WTC11 (cell line): ENCODE data around the gene SCYGR4.

Experiments
- CREB1 ChIP-seq: sonication (generic); formaldehyde crosslinking; IDR thresholded peaks from 2 replicates; pipeline ENCODE4 v1.8.0; 2023; ENCODE audit warnings: mild to moderate bottlenecking, missing genetic modification reagents
- FOXP1 ChIP-seq: sonication (generic); formaldehyde crosslinking; IDR thresholded peaks from 2 replicates; pipeline ENCODE4 v1.8.0; 2022; ENCODE audit warnings: missing genetic modification reagents, mild to moderate bottlenecking, moderate library complexity, borderline replicate concordance
- GRHL2 ChIP-seq: fragments of 250-450 bp; sonication (Bioruptor Pico); IDR thresholded peaks from 2 replicates; pipeline ENCODE4 v1.8.0; 2022; ENCODE audit warnings: mild to moderate bottlenecking, moderate library complexity; ENCODE audit not compliant: insufficient replicate concordance, severe bottlenecking
- MAX ChIP-seq: sonication (generic); formaldehyde crosslinking; IDR thresholded peaks from 2 replicates; pipeline ENCODE4 v1.8.0; 2022; ENCODE audit warnings: mild to moderate bottlenecking, missing genetic modification reagents
- MYBL2 ChIP-seq: sonication (generic); formaldehyde crosslinking; IDR thresholded peaks from 2 replicates; pipeline ENCODE4 v1.8.1; 2023; ENCODE audit warnings: mild to moderate bottlenecking, moderate library complexity, missing genetic modification reagents
- NR2C2 ChIP-seq: sonication (generic); formaldehyde crosslinking; IDR thresholded peaks from 2 replicates; pipeline ENCODE4 v1.8.0; 2022; ENCODE audit warnings: mild to moderate bottlenecking, missing genetic modification reagents
- SOX15 ChIP-seq: fragments of 250-450 bp; sonication (Bioruptor Pico); IDR thresholded peaks from 2 replicates; pipeline ENCODE4 v1.9.0; 2021; ENCODE audit warnings: mild to moderate bottlenecking
- SP1 ChIP-seq: sonication (generic); formaldehyde crosslinking; conservative IDR thresholded peaks from 2 replicates; pipeline ENCODE4 v1.8.1; 2022; ENCODE audit warnings: missing genetic modification reagents
- TCF7 ChIP-seq: sonication (generic); formaldehyde crosslinking; IDR thresholded peaks from 2 replicates; pipeline ENCODE4 v1.8.0; 2022; ENCODE audit warnings: mild to moderate bottlenecking, low read depth, missing genetic modification reagents, moderate library complexity
- TP53 ChIP-seq: sonication (generic); formaldehyde crosslinking; IDR thresholded peaks from 2 replicates; pipeline ENCODE4 v1.8.1; 2023; ENCODE audit warnings: mild to moderate bottlenecking, missing genetic modification reagents
- TF ChIP-seq, protein P1 (sequence below): fragments of 200-600 bp; IDR thresholded peaks from 2 replicates; pipeline ENCODE4 v1.8.0; 2022; ENCODE audit warnings: antibody characterized with exemption
- TF ChIP-seq, protein P2 (sequence below): sonication (generic); formaldehyde crosslinking; conservative IDR thresholded peaks from 2 replicates; pipeline ENCODE4 v1.8.1; 2022; ENCODE audit warnings: mild to moderate bottlenecking, missing genetic modification reagents

GRCh38 chr2:227608561-227609338, 8.5 kb upstream of the SCYGR4 start:
- TF ChIP-seq, protein P1, sequence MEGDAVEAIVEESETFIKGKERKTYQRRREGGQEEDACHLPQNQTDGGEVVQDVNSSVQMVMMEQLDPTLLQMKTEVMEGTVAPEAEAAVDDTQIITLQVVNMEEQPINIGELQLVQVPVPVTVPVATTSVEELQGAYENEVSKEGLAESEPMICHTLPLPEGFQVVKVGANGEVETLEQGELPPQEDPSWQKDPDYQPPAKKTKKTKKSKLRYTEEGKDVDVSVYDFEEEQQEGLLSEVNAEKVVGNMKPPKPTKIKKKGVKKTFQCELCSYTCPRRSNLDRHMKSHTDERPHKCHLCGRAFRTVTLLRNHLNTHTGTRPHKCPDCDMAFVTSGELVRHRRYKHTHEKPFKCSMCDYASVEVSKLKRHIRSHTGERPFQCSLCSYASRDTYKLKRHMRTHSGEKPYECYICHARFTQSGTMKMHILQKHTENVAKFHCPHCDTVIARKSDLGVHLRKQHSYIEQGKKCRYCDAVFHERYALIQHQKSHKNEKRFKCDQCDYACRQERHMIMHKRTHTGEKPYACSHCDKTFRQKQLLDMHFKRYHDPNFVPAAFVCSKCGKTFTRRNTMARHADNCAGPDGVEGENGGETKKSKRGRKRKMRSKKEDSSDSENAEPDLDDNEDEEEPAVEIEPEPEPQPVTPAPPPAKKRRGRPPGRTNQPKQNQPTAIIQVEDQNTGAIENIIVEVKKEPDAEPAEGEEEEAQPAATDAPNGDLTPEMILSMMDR, result no peak
- no peak for TF ChIP-seq MAX (CRISPR knock-in tag)
- TF ChIP-seq TCF7 (CRISPR knock-in tag), result no peak
- TF ChIP-seq SOX15 (CRISPR knock-in tag), result no peak
- no peak for TF ChIP-seq NR2C2 (CRISPR knock-in tag)
- no peak for TF ChIP-seq CREB1
- TF ChIP-seq GRHL2 (CRISPR knock-in tag), result no peak
- TF ChIP-seq MYBL2 (CRISPR knock-in tag), result no peak
- TF ChIP-seq FOXP1, result no peak
- no peak for TF ChIP-seq SP1
- TF ChIP-seq TP53 (CRISPR knock-in tag), result no peak
- TF ChIP-seq, protein P2, sequence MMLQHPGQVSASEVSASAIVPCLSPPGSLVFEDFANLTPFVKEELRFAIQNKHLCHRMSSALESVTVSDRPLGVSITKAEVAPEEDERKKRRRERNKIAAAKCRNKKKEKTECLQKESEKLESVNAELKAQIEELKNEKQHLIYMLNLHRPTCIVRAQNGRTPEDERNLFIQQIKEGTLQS (CRISPR knock-in tag), result no peak
